Thyroid gland (tissue), 4 donors: ENCODE measurements around the gene SCMH1. TPM values are rescaled to one million over a fixed set of nuclear protein-coding genes. Genes with fewer than 3 reads are reported as not detected.
A peak's percentile ranks its signal among the peaks of the same experiment; 100 is the strongest.

Experiments used
- DNase-seq, 2 donors: peaks; one replicate each; pipeline ENCODE4 v3.0.0-alpha.2; 2019
- H3K27ac ChIP-seq, 3 donors: fragments of 200-600 bp; sonication (generic); 1 replicate in 2 of 3; 2 replicates in 1 of 3; pipeline ENCODE4 v1.5.1; 2016 to 2019; ENCODE audit warnings: mild to moderate bottlenecking in 1 of 3, moderate library complexity in 1 of 3
- H3K27me3 ChIP-seq: fragments of 200-600 bp; sonication (generic); one replicate; pipeline ENCODE4 v1.5.1; 2019
- H3K36me3 ChIP-seq, 2 donors: fragments of 200-600 bp; sonication (generic); one replicate each; pipeline ENCODE4 v1.5.1; 2016 to 2019
- H3K4me1 ChIP-seq, 2 donors: fragments of 200-600 bp; sonication (generic); one replicate each; pipeline ENCODE4 v1.5.1; 2017 to 2019
- H3K4me3 ChIP-seq, 3 donors: fragments of 200-600 bp; sonication (generic); replicated peaks in 1 of 3; 1 replicate in 2 of 3; 2 replicates in 1 of 3; pipeline ENCODE4 v1.5.1; 2016; ENCODE audit warnings: mild to moderate bottlenecking in 1 of 3
- H3K9me3 ChIP-seq: fragments of 200-600 bp; sonication (generic); one replicate; pipeline ENCODE4 v1.5.1; 2017
- CTCF ChIP-seq, 6 experiments: fragments of 200-600 bp in 3 of 6; fragments of 450-650 bp in 3 of 6; sonication (generic) in 3 of 6; IDR thresholded peaks; one replicate each; pipeline ENCODE4 v1.5.1; 2016 to 2019; ENCODE audit warnings: antibody characterized with exemption in 6 of 6, mild to moderate bottlenecking in 2 of 6, inconsistent platforms in 1 of 6, moderate library complexity in 1 of 6
- POLR2A ChIP-seq, 2 donors: fragments of 450-650 bp; IDR thresholded peaks; one replicate each; pipeline ENCODE4 v1.6.1; 2017; ENCODE audit warnings: antibody characterized with exemption in 2 of 2, mild to moderate bottlenecking in 2 of 2, moderate library complexity in 1 of 2
- WGBS, 2 donors: methylation state at CpG; one replicate each; pipeline ENCODE4 v1.1.5; 2017; 5-methylcytosine and 5-hydroxymethylcytosine counted together
- intact Hi-C: fragments of 100-400 bp; cut with DNase I; formaldehyde crosslinking; loops from one replicate; pipeline ENCODE4 v1.15.1; 2023
- total RNA-seq, 4 donors: library from RNA; depleted of rRNA; stranded (reverse); fragments of >200 nt; gene quantifications; one replicate each; pipeline ENCODE4 v1.2.3, GENCODE V29; 2016

The SCMH1 gene
- total RNA-seq, 4 donors from 2014 or later, result 30.6 to 93.0 (median 47.5) TPM

GRCh38 chr1:41046347-41046775 lies 195.7 kb downstream of the SCMH1 start:
- Histone ChIP-seq H3K27ac (peak overlapping the region in 1 of 3 donors; percentile 9), H3K4me3 (no peak overlapping the region), H3K36me3 (peaks cover 5 to 8% of the 10 kb centered on the region in 2 donors), H3K4me1 (peaks cover 3 to 4% of the 10 kb centered on the region in 2 donors), H3K9me3 (no peaks in the 10 kb centered on the region), H3K27me3 (no peaks in the 10 kb centered on the region)
- WGBS, 2 donors, result 88% methylated on average over 10 of the region's 10 CpGs
- intact Hi-C loops, result no loop called here
- DNase-seq, result no peak
- no peak for TF ChIP-seq POLR2A (IDR thresholded peaks at IDR 0.05)
- TF ChIP-seq CTCF (IDR thresholded peaks at IDR 0.05), result no peak

- no peak overlapping the region for H3K4me3 ChIP-seq
- no peak for TF ChIP-seq CTCF (IDR thresholded peaks at IDR 0.05)
- DNase-seq, result peak; percentile 14 to 28
Observed at GRCh38 chr1:41045740-41046139, 196.4 kb downstream of the SCMH1 start.

GRCh38 chr1:41044187-41044586 lies 197.9 kb downstream of the SCMH1 start:
- 83 to 86% methylated on average over 2 of the region's 2 CpGs for WGBS, 2 donors
- H3K27ac ChIP-seq, result no peak overlapping the region
- peaks cover 3 to 4% of the 10 kb centered on the region in 2 donors for H3K4me1 ChIP-seq
- DNase-seq, result no peak
- H3K27me3 ChIP-seq, result no peaks in the 10 kb centered on the region
- H3K9me3 ChIP-seq, result no peaks in the 10 kb centered on the region
- H3K36me3 ChIP-seq, result peaks cover 8 to 9% of the 10 kb centered on the region in 2 donors
- TF ChIP-seq CTCF (IDR thresholded peaks at IDR 0.05) (no peak), POLR2A (IDR thresholded peaks at IDR 0.05) (no peak)
- no peak overlapping the region for H3K4me3 ChIP-seq
- intact Hi-C loops, result no loop called here

More at GRCh38 chr1:41045740-41046139, 196.4 kb downstream of the SCMH1 start:
- intact Hi-C loops, result no loop called here
- H3K4me1 ChIP-seq, result peaks cover 3 to 4% of the 10 kb centered on the region in 2 donors
- no peaks in the 10 kb centered on the region for H3K9me3 ChIP-seq
- H3K36me3 ChIP-seq, result peaks cover 5 to 8% of the 10 kb centered on the region in 2 donors
- H3K27ac ChIP-seq, result peak overlapping the region in 1 of 3 donors; percentile 9
- WGBS, 2 donors, result 58 to 80% methylated on average over 5 of the region's 5 CpGs
- no peaks in the 10 kb centered on the region for H3K27me3 ChIP-seq

GRCh38 chr1:41041614-41042270 lies 200.4 kb downstream of the SCMH1 start:
- Histone ChIP-seq H3K36me3 (peaks cover 12 to 18% of the 10 kb centered on the region in 2 donors), H3K4me1 (peaks cover 3 to 4% of the 10 kb centered on the region in 2 donors), H3K27ac (no peak overlapping the region), H3K9me3 (no peaks in the 10 kb centered on the region), H3K27me3 (no peaks in the 10 kb centered on the region), H3K4me3 (no peak overlapping the region)
- intact Hi-C loops, result no loop called here
- TF ChIP-seq POLR2A (IDR thresholded peaks at IDR 0.05) (no peak), CTCF (IDR thresholded peaks at IDR 0.05) (no peak)
- DNase-seq, result no peak
- 91 to 95% methylated on average over 3 of the region's 3 CpGs for WGBS, 2 donors

GRCh38 chr1:41038110-41038509 lies 204.0 kb downstream of the SCMH1 start:
- no peak for TF ChIP-seq CTCF (IDR thresholded peaks at IDR 0.05)
- no peak for TF ChIP-seq POLR2A (IDR thresholded peaks at IDR 0.05)
- peaks cover 19 to 25% of the 10 kb centered on the region in 2 donors for H3K36me3 ChIP-seq
- DNase-seq, result no peak
- no peaks in the 10 kb centered on the region for H3K4me1 ChIP-seq
- intact Hi-C loops, result no loop called here
- 89 to 94% methylated on average over 5 of the region's 5 CpGs for WGBS, 2 donors
- no peaks in the 10 kb centered on the region for H3K9me3 ChIP-seq
- no peak overlapping the region for H3K27ac ChIP-seq
- H3K27me3 ChIP-seq, result no peaks in the 10 kb centered on the region
- H3K4me3 ChIP-seq, result no peak overlapping the region
